HG02970 (cell line): ENCODE data around the gene GNAI2.
A peak's percentile ranks its signal among the peaks of the same experiment; 100 is the strongest.
"Not testable (repeated sequence)": the region's sequence is repeated elsewhere in the genome, so short reads cannot be mapped to it uniquely, and the experiment has no call there.

Experiments used
- ATAC-seq: cut with Tn5 transposase; IDR thresholded peaks from one replicate; pipeline ENCODE4 v1.9.1; 2021; ENCODE audit warnings: mild to moderate bottlenecking, moderate library complexity, moderate number of reproducible peaks; ENCODE audit not compliant: unreplicated experiment, low FRiP score

The GNAI2 gene

DNA sequence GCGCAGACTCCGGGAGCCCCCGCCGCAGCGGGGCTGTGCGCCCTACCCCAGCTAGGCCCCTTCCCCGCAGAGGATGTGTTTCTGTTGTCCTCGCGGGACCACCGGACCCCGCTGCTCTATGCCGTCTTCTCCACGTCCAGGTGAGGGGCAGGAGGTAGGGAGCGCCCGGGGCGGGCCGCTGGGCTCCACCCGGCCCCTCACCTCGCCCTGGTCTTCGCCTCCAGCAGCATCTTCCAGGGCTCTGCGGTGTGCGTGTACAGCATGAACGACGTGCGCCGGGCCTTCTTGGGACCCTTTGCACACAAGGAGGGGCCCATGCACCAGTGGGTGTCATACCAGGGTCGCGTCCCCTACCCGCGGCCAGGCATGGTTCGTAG, 37.7 kb downstream of the GNAI2 start:
- no peak for ATAC-seq

GRCh38 chr3:50274371-50275104, 38.5 kb downstream of the GNAI2 start:
- no peak for ATAC-seq

DNA sequence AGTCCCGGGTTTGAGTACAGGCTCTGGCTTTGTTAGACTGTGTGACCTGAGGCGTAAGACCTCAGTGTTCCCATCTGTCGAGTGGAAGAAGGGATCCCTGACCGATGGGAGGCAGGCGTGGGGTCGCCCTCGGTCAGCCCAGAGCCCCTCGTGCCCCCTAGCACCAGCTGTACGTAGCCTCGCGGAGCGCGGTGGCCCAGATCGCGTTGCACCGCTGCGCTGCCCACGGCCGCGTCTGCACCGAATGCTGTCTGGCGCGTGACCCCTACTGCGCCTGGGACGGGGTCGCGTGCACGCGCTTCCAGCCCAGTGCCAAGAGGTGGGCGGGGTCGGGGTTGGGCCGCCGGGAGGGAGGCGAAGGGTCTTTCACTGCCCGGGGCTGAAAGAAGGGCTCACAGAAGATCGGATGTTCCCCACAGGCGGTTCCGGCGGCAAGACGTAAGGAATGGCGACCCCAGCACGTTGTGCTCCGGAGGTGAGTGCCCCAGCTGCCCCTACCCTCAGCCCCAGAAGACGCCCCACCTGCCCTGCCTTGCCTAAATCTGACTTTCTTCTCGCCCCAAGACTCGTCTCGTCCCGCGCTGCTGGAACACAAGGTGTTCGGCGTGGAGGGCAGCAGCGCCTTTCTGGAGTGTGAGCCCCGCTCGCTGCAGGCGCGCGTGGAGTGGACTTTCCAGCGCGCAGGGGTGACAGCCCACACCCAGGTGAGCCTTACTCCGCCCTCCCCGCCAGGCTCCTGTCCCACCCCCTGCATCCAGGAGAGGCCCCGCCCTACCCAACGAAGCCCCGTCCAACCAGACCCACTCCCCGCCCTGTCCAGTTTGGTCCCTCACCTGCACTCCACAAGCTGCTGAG, 39.4 kb downstream of the GNAI2 start:
- ATAC-seq: no peak

DNA sequence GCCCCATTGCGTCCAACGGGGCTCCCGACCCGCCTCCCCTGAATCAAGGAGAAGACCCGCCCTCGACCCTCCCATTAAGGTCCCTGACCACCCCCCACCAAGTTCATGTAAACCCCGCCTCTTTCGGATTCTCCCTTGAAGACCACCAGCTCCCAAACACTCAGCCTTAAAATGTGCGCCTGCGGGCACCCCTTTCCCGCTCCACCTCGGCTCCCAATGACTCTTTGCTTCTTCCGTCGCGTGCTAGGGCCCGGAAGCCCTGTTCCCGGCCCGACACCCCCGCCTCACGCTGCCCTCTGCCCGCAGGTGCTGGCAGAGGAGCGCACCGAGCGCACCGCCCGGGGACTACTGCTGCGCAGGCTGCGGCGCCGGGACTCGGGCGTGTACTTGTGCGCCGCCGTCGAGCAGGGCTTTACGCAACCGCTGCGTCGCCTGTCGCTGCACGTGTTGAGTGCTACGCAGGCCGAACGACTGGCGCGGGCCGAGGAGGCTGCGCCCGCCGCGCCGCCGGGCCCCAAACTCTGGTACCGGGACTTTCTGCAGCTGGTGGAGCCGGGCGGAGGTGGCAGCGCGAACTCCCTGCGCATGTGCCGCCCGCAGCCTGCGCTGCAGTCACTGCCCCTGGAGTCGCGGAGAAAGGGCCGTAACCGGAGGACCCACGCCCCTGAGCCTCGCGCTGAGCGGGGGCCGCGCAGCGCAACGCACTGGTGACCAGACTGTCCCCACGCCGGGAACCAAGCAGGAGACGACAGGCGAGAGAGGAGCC, 40.2 kb downstream of the GNAI2 start:
- ATAC-seq: no peak

GRCh38 chr3:50276762-50277101, 40.7 kb downstream of the GNAI2 start:
- no peak for ATAC-seq

DNA sequence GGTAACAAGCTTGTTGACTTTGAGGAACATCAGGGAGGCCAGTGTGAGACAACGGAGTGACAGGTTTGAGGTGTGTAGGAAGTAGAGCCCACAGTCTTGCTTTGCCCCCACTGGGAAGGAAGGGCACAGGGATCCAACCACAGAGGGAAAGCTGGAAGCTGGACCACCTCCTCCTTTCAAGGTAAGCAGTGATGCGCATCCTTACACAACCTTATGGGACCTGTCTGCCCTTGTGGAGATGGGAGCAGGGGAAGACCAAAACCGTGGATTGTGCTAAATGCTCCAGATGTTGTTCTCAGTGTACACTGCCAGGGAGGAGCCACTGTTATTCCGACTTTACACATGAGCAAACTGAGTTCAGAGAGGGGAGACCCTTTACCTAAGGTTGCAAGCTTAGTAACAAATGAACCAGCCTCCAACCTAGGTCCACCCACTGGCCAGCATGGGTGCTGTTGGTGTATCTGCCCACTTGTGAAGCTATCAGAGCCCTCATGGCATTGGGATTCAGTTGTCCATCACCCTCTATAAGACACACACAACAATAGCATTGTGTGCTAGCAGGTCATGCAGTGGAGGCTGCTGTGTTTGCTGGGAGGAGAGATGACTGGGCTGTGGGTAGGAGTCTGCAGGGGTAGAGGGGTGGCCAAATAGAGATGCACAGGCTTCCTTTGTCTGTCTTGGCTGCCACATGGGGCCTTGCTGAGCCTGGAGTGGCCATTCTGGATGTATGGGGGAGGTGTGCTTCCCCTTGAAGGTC, 42.3 kb downstream of the GNAI2 start:
- no peak for ATAC-seq

GRCh38 chr3:50278880-50279224, 42.8 kb downstream of the GNAI2 start, which contains the start of gene LSMEM2:
TSS of gene LSMEM2 (plus strand) at chr3:50279087. CDS start at chr3:50279114, 27 bp downstream.
- ATAC-seq: no peak

GRCh38 chr3:50279255-50280016, 43.4 kb downstream of the GNAI2 start:
- no peak for ATAC-seq

DNA sequence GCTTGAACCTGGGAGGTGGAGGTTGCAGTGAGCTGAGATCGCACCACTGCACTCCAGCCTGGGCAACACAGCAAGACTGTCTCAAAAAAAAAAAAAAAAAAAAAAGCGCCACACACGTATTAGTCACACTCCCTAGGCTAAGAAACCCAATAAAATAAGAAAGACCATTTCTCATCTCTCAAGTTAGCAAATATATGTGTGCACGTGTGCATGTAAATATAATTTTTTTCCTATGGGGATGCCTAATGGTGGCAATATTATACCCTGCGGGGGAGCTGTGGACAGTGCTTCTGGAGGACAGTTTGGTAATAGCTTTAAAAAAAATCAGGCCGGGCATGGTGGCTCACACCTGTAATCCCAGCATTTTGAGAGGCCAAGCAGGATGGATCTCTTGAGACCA, 48.1 kb downstream of the GNAI2 start:
- ATAC-seq: not testable (repeated sequence)

GRCh38 chr3:50286322-50287227, 50.6 kb downstream of the GNAI2 start:
- no peak for ATAC-seq

- ATAC-seq: no peak
Measured at GRCh38 chr3:50287262-50287661, 51.3 kb downstream of the GNAI2 start.

DNA sequence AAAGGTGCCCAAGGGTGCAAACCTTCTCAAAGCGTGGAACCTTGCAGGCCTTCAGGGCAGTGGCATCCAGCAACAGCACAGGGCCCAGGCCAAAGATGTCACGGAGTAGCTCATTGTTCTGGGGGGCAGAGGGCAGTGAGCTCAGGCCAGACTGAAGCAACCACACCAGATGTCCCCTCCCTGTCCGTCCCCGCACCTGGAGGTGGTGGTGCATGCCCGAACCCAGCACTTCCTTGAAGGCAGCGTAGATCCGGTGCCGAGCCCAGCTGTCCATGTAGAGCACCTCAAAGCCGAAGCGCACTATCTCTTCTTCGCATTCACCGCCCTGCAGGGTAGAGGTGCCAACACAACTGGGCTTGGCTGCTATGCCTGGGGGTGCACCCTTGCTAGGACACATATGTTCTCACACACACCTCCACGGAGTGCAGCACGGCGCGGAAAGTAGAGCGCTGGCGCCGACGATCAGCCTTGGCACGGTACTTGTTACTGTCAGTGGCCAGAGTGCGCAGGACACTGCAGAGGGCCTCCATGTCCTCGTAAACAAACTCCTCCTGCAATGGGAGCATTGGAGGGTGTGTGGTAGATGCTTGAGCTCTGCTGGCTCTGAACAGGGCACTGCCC, 52.5 kb downstream of the GNAI2 start:
- ATAC-seq: no peak

DNA sequence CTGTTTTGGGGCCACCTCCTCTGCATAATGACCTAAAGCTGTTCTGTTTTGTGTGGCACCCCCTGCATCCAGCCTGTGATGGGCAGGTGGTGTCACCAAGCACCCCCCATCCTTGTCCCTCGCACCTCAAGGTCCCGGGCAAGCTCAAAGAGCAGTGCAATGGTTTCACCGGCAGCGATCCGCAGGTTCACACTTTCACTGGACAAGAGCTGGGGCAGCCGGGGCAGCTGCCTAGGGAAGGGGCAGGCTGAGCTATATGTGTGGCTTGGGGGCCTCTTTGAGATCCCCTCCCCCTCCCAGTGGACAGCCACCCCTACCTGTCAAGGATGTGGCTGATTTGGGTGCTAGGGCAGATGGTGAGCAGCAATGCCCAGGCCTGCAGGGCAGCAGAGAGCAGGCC, 53.1 kb downstream of the GNAI2 start:
- no peak for ATAC-seq

DNA sequence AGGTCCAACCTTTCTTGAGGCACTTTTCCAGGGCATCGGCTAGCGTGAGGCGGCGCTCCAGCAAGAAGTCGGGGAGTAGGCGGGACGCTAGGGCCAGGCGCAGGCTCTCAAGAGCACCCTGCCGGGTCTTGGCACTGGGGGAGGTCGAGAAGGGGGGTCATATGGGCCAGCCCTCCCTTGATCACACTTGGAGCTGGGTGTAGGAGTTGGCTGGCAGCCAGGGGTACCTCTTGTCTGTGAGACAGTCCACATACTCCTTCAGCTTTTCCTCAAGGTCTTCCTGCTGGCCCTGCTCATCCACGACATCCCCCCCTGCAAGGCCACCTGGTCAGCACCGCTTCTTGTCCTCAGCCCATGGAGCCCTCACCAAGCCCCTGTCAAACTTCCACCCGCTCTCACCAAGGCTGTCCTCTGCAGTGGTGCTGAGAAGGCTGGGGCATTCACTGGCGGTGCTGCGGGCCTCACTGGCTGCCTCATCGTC, 54.2 kb downstream of the GNAI2 start:
- no peak for ATAC-seq

DNA sequence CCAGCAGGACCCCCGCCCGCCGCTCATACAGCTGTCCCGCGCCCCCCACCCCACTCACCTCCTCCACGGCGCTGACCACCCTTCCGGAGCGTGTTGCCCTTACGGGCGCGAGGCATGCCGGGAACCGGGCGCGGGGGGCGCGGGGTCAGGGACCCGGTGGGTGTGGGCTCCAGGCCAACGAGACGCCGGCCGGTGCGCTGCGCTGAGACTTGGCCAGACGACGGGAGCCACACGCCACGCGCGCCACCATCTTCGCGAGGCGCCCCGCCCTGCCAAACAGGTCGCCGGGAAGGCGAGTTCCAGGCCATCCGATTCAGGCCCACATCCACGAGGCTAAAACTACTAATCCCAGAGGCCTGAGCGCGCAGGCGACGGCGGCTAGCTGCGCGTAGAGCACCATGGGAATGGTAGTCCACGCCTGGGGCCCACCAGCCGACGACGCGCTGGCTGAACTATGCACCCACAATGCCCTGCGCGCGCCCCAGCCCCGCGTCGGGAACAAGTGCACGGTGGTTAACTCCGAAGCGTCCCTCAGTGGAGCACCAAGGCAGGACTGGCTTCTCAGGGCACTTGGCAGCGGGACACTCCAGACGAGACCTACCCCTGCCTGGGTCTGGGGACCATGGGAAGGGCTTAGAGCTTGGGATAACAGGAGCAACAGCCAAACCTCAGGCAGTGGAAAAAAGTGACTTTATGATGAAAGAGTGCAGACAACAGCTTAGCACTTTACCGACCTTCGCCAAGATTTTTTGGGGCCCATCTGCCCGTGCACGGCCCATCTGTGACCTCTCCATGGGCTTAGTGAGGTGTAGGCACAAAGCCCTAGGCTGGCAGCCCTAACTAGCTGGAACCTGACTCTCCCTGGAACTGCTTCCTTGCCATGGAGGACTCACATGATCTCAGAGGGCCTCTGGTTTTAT, 56.4 kb downstream of the GNAI2 start, which contains the start of gene IFRD2:
IFRD2 (minus strand) TSS at position 271 of the 920 bp plus-strand sequence; CDS start at position 116, 155 bp downstream.
- peak; percentile 92 for ATAC-seq

DNA sequence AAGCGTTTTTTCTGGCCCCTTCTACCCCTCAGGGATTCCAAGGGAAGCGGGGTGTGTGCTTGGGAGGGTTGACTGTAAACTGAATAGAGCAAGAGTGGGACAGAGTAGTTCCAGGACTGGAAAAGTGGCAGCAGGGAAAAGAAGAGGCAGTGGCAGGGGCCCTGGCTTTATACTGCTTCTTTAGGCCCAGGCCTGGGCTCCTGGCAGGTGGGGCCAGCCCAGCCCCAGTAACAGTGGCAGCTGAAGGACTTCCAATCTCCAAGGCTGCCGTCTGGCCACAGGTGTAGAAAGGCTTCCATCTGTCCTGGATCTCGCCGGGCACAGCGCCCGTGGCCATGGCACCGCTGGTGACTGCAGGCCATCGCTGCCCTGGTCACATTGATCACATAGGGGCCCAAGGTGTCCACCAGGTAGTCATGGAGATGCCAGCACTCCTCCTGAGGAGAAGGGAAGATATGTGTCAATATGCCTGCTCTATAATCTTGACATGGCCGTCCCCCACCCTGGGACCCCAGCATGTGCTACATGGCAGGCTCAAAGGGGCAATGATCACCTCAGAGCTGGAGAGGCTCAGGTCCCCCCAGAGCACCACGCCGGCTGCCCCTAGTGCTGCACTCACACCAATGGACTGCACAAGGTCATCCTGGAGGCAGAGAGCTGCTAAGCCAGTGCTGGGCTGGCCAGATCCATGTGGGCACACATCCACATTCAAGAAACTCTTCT, 57.2 kb downstream of the GNAI2 start:
- no peak for ATAC-seq
